Jurkat, Clone E6-1 (cell line): ENCODE measurements around the gene PCED1B.
"Not testable (repeated sequence)": the region's sequence is repeated elsewhere in the genome, so short reads cannot be mapped to it uniquely, and the experiment has no call there.

Experiments
- DNase-seq: peaks from one replicate; pipeline ENCODE4 v3.0.0-alpha.2; 2011; ENCODE audit warnings: low read depth, low spot score
- H3K4me3 ChIP-seq: 2 replicates; pipeline ENCODE4 v1.5.1; 2011; ENCODE audit warnings: mild to moderate bottlenecking, low read length, control low read depth, moderate library complexity

Gene PCED1B

DNA sequence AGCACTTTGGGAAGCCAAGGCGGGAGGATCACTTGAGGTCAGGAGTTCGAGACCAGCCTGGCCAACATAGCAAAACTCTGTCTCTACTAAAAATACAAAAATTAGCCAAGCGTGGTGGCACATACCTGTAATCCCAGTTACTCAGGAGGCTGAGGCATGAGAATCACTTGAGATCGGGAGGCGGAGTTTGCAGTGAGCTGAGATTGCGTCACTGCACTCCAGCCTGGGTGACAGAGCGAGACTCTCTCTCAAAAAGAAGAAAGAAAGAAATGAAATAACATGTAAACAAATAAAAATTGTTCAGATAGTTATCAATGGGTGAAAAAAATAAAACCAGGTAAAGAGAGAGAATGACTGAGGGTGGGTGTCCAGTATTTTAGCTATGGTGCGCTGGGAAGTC is 200.3 kb downstream of the PCED1B start:
- not testable (repeated sequence) for DNase-seq, H3K4me3 ChIP-seq

DNA sequence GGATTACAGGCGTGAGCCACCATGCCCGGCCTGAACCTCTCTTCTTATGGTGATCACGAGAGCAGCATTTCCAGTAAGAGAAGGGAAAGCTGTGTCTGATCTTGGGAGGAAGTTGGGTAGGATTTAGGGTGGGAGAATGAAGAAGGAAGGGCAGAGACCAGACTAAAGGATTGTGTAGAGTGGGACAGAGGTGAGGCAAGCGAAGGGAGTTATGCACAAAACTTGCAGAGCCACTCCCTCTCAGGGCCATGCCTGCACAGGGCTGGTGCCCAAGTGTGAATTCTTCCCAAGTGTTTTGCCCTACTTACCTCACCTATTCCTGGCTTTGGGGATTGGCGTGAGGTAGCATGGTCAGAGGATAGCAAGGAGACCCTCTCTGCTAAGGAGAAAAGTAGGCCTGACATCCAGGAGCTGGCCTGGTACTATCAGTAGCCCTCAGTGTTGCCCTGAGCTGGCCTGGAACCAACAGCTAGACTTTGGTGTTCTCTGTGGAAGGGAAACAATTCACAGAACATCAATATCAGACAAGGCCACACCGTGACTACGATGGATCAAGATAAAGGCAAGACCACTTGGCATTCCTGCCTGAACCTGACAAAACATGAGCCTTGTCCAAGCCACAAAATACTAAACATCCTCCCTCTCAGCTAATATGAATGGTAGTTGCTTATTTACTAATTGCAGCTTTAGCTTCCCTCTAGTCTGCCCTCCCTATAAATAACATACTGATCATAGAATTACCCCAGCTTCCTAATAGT is 201.3 kb downstream of the PCED1B start:
- no peak overlapping the region for H3K4me3 ChIP-seq
- no peak for DNase-seq

DNA sequence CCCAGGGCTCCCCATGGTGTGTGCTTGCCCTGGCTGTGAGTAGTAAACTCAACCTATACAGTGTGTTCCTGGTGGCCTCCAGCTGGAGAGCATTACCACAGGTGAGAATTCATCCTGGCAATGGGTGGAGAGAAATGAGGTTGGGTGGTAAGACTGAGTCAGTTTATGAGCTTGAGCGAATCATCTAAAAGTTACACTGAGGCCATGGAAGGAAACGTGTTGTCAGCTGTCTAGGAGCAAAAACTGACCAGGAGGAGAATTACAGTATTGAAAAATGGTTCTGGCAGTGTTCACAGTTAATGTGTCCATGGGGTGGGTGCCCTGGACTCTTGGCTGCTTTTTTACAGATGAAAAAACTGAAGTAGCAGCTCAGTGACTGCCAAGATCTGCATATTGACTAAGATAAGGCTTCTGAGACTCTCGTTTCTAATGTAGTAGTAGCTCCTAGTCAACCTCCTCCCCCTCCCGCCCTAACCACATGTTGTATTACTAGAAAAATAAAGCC is 202.3 kb downstream of the PCED1B start:
- no peak for DNase-seq
- no peak overlapping the region for H3K4me3 ChIP-seq

DNA sequence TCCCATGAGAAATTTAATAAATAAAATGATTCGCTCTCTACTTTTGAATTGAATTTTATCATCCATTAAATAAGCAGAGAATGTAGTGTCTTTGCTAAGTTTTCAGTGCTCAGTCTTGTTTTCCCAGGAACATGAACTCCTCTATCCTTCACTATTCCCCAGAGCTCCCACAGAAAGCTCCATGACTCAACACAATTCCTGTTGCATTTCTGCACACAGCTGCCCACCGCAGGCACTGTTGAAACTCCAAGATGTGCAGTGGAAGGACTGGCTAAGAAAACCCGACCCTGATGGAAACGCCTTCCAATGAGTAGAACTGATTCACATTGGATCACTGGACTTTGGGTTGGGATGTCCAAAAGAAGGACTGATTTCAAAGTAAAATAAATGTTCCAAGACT is 202.8 kb downstream of the PCED1B start:
- no peak overlapping the region for H3K4me3 ChIP-seq
- DNase-seq = no peak
